BLaER1 (cell line): ENCODE measurements around the gene CDX2.

Experiments used
- H3K27ac ChIP-seq: shearing (Covaris generic); formaldehyde crosslinking; 2 replicates; pipeline ENCODE4 v1.8.1; 2022
- H3K27me3 ChIP-seq: shearing (Covaris generic); formaldehyde crosslinking; 2 replicates; pipeline ENCODE4 v1.8.1; 2022
- H3K36me3 ChIP-seq: shearing (Covaris generic); formaldehyde crosslinking; 2 replicates; pipeline ENCODE4 v1.8.1; 2022
- H3K4me1 ChIP-seq: shearing (Covaris generic); formaldehyde crosslinking; 2 replicates; pipeline ENCODE4 v1.8.1; 2022
- H3K4me2 ChIP-seq: shearing (Covaris generic); formaldehyde crosslinking; 2 replicates; pipeline ENCODE4 v1.8.1; 2022
- H3K4me3 ChIP-seq: shearing (Covaris generic); formaldehyde crosslinking; 2 replicates; pipeline ENCODE4 v1.8.1; 2022
- H3K9ac ChIP-seq: shearing (Covaris generic); formaldehyde crosslinking; 2 replicates; pipeline ENCODE4 v1.8.1; 2022
- H3K9me3 ChIP-seq: shearing (Covaris generic); formaldehyde crosslinking; 2 replicates; pipeline ENCODE4 v1.8.1; 2022
- H4K20me1 ChIP-seq: shearing (Covaris generic); formaldehyde crosslinking; 2 replicates; pipeline ENCODE4 v1.8.1; 2022
- Cebpa-rat ChIP-seq: shearing (Covaris generic); IDR thresholded peaks from 2 replicates; pipeline ENCODE4 v1.8.1; 2022

Gene CDX2

DNA sequence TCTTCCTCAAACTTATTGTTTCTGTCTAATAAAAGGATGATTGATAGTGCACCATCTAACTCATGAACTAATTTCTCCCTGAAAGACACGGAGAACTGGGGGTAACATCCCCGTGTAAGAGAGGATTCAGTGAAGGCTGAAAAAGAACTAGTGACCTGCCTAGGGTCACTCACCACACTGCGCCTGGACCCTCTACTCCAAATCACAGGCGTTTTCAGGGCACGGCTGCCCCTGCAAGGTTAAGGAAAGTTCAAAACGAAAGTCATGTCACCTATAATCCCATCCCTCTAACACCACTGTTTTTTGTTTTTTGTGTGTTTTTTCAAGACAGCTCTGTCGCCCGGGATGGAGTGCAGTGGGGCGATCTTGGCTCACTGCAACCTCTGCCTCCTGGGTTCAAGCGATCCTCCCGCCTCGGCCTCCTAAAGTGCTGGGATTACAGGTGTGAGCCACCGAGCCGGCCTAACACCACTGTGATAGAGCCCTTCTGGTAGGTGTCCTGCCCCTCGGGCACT lies 10.7 kb upstream of the CDX2 start:
- no peak overlapping the region for H3K4me3 ChIP-seq
- H3K9ac ChIP-seq = no peak overlapping the region
- H4K20me1 ChIP-seq = peaks cover 51% of the 10 kb centered on the region
- TF ChIP-seq Cebpa-rat = no peak
- H3K4me2 ChIP-seq = no peak overlapping the region
- H3K36me3 ChIP-seq = no peaks in the 10 kb centered on the region
- no peak overlapping the region for H3K27ac ChIP-seq
- peaks cover 11% of the 10 kb centered on the region; the same call in 1 of the 2 replicates for H3K9me3 ChIP-seq
- no peaks in the 10 kb centered on the region; the same call in 1 of the 2 replicates for H3K4me1 ChIP-seq
- peaks cover 83% of the 10 kb centered on the region for H3K27me3 ChIP-seq

- Histone ChIP-seq H3K36me3 (no peaks in the 10 kb centered on the region), H3K4me3 (0 out of 2 replicates have a peak overlapping the region, but pooled peaks have one; percentile 54), H3K9ac (no peak overlapping the region), H3K4me1 (no peaks in the 10 kb centered on the region; the same call in 1 of the 2 replicates), H3K4me2 (no peak overlapping the region; the same call in 1 of the 2 replicates), H3K27me3 (peaks cover 90% of the 10 kb centered on the region), H4K20me1 (peaks cover 51% of the 10 kb centered on the region), H3K27ac (no peak overlapping the region), H3K9me3 (peaks cover 11% of the 10 kb centered on the region; the same call in 1 of the 2 replicates)
- TF ChIP-seq Cebpa-rat = no peak
These were observed 10.0 kb upstream of the CDX2 start for GRCh38 chr13:27979001-27979643.

- H3K27me3 ChIP-seq = peaks cover 97% of the 10 kb centered on the region
- peaks cover 52% of the 10 kb centered on the region for H4K20me1 ChIP-seq
- H3K27ac ChIP-seq = no peak overlapping the region
- H3K36me3 ChIP-seq = no peaks in the 10 kb centered on the region
- peak overlapping the region; percentile 47 for H3K4me2 ChIP-seq
- no peak for TF ChIP-seq Cebpa-rat
- no peak overlapping the region for H3K9ac ChIP-seq
- peaks cover 11% of the 10 kb centered on the region; the same call in 1 of the 2 replicates for H3K9me3 ChIP-seq
- H3K4me1 ChIP-seq = no peaks in the 10 kb centered on the region; the same call in 1 of the 2 replicates
- peak overlapping the region; percentile 54 for H3K4me3 ChIP-seq
These were observed 9.3 kb upstream of the CDX2 start for GRCh38 chr13:27978301-27978968.

DNA sequence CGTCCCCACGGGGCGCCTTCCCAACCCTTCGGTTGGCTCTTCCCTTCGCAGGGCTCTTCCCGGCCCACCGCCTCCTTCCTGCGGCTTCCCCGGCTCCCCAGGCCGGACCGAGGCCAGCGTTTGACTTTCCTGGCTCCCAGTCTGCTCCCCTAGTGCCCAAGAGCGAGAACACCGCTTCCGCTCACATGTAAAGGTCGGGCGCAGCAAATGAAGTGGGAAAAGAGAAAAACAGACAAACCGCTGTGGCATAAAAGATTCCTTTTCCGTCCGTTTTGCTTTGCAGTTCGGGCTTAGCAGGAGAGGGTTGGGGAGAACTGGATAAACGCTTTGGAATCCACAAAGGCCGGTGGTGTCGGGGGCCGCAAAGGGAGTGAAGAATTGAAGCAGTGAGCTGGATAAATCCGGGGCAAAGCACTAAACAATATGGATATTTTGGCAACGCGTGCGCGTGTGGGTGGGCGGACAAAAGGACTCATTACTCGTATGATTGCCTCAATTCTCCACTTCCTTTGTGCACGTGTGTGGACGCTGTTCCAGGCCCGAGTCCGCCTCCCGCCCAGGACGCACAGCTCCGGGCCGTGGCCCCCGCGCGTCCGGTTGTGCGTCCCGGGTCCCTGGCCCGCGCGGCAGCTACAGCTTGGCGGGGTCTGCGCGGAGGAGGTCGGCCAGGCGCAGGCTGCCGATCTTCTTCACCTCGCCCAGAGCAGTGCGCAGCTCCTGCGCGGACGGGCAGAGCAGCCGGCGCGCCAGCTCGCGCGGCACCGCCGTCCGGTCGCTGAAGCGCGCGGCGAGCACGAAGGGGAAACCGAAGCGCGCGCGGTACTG lies 8.6 kb upstream of the CDX2 start:
- H3K27me3 ChIP-seq = peaks cover 99% of the 10 kb centered on the region
- peak overlapping the region; percentile 47 for H3K4me2 ChIP-seq
- peak overlapping the region; percentile 54 for H3K4me3 ChIP-seq
- H3K36me3 ChIP-seq = no peaks in the 10 kb centered on the region
- H3K9ac ChIP-seq = no peak overlapping the region
- H3K9me3 ChIP-seq = peaks cover 11% of the 10 kb centered on the region; the same call in 1 of the 2 replicates
- H4K20me1 ChIP-seq = peaks cover 56% of the 10 kb centered on the region
- no peaks in the 10 kb centered on the region; the same call in 1 of the 2 replicates for H3K4me1 ChIP-seq
- no peak overlapping the region for H3K27ac ChIP-seq
- no peak for TF ChIP-seq Cebpa-rat

DNA sequence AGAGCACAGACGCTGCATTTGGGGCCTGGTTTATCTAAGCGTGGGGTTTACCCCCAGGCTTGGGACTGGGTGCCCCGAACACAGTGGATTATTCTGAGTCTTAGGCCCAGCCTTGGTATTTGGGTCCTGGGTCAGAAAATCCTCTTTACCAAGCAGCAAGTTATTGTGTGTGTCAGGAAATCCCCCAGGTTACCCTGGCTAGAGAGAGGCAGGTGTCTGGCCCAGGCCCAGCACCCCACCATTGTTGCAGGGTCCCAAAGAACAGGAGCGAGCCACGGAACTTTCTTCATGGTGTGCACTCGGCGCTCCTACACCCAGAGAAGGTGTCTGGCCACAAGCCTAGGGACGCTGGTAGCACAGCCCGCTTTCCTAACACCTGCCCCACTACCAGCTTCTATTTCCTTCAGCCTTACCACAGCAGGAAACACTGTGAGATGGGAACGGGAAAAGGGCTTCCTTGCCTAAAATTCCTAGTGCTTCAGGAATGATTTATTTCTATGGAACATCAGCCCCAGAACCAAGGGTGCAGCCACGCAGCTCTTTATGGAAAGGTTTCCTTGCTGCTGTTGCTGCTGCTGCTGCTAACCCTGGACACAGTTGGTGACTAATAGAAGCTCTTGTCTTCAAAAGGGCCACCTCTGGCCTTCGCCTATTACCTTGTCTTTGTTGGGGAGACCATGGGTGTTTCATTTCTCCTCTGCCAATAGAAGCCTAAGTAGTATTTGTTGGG lies 7.4 kb upstream of the CDX2 start:
- no peaks in the 10 kb centered on the region; the same call in 1 of the 2 replicates for H3K4me1 ChIP-seq
- H3K9me3 ChIP-seq = peaks cover 11% of the 10 kb centered on the region; the same call in 1 of the 2 replicates
- H3K27ac ChIP-seq = no peak overlapping the region
- H3K4me3 ChIP-seq = no peak overlapping the region
- peaks cover 100% of the 10 kb centered on the region for H3K27me3 ChIP-seq
- H3K36me3 ChIP-seq = no peaks in the 10 kb centered on the region
- TF ChIP-seq Cebpa-rat = no peak
- peaks cover 65% of the 10 kb centered on the region for H4K20me1 ChIP-seq
- no peak overlapping the region for H3K9ac ChIP-seq
- no peak overlapping the region for H3K4me2 ChIP-seq

DNA sequence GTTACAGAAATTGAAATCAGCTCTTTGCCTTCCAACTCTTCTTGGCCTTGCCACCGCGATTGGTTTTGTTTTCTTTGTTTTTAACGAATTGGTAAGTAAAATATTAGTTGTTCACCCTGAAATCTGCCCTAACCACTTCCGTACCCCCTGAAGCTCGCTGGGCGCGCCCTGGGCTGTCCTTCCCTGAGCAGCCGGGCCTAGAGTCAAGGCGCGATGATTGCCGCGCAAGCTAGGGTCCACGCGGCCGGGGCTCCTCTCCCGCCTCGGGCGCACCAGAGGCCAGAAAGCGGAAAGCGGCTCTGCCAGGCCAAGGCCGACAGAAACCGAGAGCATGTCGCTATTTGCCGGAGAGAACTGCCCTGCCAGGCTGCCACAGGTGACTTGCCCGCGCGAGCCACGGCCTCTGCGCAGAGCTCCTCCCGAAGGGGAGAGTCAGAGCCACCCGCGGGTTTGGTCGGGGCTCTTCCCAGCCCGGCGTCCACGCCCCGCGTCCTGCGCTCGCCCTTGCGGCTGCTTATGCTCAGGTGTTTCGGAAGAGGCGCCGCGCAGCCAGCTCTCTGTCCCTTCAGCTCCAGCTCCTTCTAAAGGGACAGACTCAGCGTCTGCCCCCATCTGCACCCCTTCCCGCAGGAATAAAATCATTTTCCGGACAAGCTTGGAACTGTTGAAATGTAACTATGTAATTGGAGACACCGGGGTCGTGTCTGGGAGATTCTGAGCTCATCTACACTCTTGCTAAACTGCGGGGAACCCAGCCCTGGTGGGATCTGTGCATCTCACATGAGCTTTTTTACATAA lies 6.6 kb upstream of the CDX2 start:
- Histone ChIP-seq H4K20me1 (peaks cover 72% of the 10 kb centered on the region), H3K27me3 (peaks cover 100% of the 10 kb centered on the region), H3K4me1 (no peaks in the 10 kb centered on the region; the same call in 1 of the 2 replicates), H3K27ac (no peak overlapping the region), H3K4me3 (no peak overlapping the region), H3K4me2 (no peak overlapping the region), H3K9me3 (peaks cover 11% of the 10 kb centered on the region; the same call in 1 of the 2 replicates), H3K36me3 (no peaks in the 10 kb centered on the region), H3K9ac (no peak overlapping the region)
- TF ChIP-seq Cebpa-rat = no peak

DNA sequence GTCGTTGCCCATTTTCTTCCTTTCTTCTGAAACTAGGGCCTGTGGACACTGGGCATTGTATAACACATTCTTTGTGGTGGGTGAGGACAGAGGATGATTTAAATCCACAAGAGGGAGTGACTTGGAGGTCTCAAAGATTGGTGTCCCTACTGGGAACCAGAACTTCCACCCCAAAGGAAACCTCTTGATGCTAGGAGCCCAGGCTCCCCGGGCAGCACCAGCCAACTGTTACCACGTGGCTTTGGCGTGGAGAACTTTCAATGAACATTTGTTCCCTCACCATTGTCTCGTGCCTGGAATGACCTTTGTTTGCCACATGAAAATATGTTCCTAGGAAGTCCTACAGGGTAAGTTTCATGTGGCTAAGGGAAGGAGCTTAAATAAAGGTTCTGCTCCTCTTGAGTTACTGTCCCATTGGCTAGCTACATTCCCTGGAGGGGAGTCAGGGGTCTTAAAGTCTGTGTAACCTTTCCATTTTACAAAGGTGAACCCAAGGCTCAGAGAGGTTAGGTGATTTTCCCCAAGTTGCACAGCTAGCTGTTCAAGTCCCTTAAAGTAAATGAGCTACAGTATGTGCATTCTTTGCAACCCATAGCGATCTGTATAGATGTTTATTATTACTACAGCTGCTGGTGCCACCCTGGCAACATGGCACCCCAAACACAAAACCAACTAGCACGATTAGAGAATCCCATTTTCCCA lies 5.0 kb upstream of the CDX2 start:
- H3K27ac ChIP-seq = no peak overlapping the region
- peaks cover 71% of the 10 kb centered on the region for H4K20me1 ChIP-seq
- no peak overlapping the region for H3K4me3 ChIP-seq
- H3K36me3 ChIP-seq = no peaks in the 10 kb centered on the region
- H3K9me3 ChIP-seq = peaks cover 21% of the 10 kb centered on the region
- no peak overlapping the region for H3K4me2 ChIP-seq
- H3K27me3 ChIP-seq = peaks cover 100% of the 10 kb centered on the region
- no peak overlapping the region for H3K9ac ChIP-seq
- TF ChIP-seq Cebpa-rat = no peak
- no peaks in the 10 kb centered on the region; the same call in 1 of the 2 replicates for H3K4me1 ChIP-seq

DNA sequence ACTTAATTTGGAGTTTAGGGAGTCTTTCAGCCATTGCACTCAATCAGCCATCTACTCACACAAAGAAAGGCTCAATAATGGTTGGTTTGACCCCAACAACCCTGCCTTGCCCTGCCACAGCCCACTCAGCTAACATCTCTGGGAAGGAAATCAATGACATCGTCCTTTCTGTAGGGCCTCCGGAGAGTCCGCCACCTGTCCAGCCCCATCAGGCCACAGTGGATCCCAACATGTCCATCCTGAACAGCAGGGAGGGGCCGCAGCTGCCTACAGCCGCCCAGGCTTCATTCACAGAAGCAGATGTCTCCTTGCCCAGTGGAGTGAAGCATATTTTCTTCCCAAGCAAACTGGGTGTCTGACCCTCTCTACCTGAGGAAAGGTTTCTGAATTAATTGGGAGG lies 4.2 kb upstream of the CDX2 start:
- Histone ChIP-seq H4K20me1 (peaks cover 72% of the 10 kb centered on the region), H3K27ac (no peak overlapping the region), H3K9ac (no peak overlapping the region), H3K4me3 (no peak overlapping the region), H3K36me3 (no peaks in the 10 kb centered on the region), H3K4me2 (no peak overlapping the region), H3K4me1 (no peaks in the 10 kb centered on the region; the same call in 1 of the 2 replicates), H3K9me3 (peaks cover 29% of the 10 kb centered on the region), H3K27me3 (peaks cover 100% of the 10 kb centered on the region)
- no peak for TF ChIP-seq Cebpa-rat
